Measurements from ENCODE around the gene CHAT. TPM values are rescaled to one million over a fixed set of nuclear protein-coding genes. Genes with fewer than 3 reads are reported as not detected.
"Not testable (repeated sequence)": the region's sequence is repeated elsewhere in the genome, so short reads cannot be mapped to it uniquely, and the experiment has no call there.

Gene CHAT
- total and polyA plus RNA-seq, 9 donors: not detected

- TF ChIP-seq POLR2A (IDR thresholded peaks at IDR 0.05) (no peak), CTCF (IDR thresholded peaks at IDR 0.05) (no peak), EP300 (IDR thresholded peaks at IDR 0.05) (no peak)
- WGBS, 3 donors: 8 to 15% (median 13%) methylated on average over 19 of the region's 19 CpGs
- no peaks in the 10 kb centered on the region for H3K27me3 ChIP-seq
- peaks cover 0 to 4% of the 10 kb centered on the region in 2 donors for H3K9me3 ChIP-seq
- no peak for DNase-seq
- H3K27ac ChIP-seq: no peak overlapping the region
- intact Hi-C loops (cut with DNase I): no loop called here
- no peaks in the 10 kb centered on the region for H3K36me3 ChIP-seq
- no peak overlapping the region for H3K4me3 ChIP-seq
- no peaks in the 10 kb centered on the region for H3K4me1 ChIP-seq (ENCODE audit: insufficient read depth)
Measured at GRCh38 chr10:49678827-49679479, 65.1 kb downstream of the CHAT start.

GRCh38 chr10:49679480-49679893, 65.7 kb downstream of the CHAT start, which contains the start of gene C10orf53:
Gene C10orf53 (plus strand): TSS chr10:49679651. CDS start chr10:49679698, 47 bp downstream.
- 6 to 7% (median 6%) methylated on average over 33 to 36 of the region's 36 CpGs for WGBS, 3 donors
- DNase-seq: no peak
- TF ChIP-seq CTCF (IDR thresholded peaks at IDR 0.05) (no peak), POLR2A (IDR thresholded peaks at IDR 0.05) (no peak), EP300 (IDR thresholded peaks at IDR 0.05) (no peak)
- H3K4me1 ChIP-seq (ENCODE audit: insufficient read depth): no peaks in the 10 kb centered on the region
- H3K27me3 ChIP-seq: no peaks in the 10 kb centered on the region
- intact Hi-C loops (cut with DNase I): no loop called here
- no peaks in the 10 kb centered on the region for H3K36me3 ChIP-seq
- H3K9me3 ChIP-seq: peaks cover 0 to 4% of the 10 kb centered on the region in 2 donors
- H3K4me3 ChIP-seq: no peak within 1 kb of the TSS
- no peak within 1 kb of the TSS for H3K27ac ChIP-seq

GRCh38 chr10:49682449-49682848, 68.6 kb downstream of the CHAT start:
- H3K36me3 ChIP-seq; H3K4me1 ChIP-seq (ENCODE audit: insufficient read depth); H3K9me3 ChIP-seq; H3K27ac ChIP-seq; H3K27me3 ChIP-seq; DNase-seq; intact Hi-C loops (cut with DNase I); H3K4me3 ChIP-seq: not testable (repeated sequence)
- WGBS, 3 donors: 58 to 78% (median 73%) methylated on average over 3 to 5 of the region's 5 CpGs

GRCh38 chr10:49682879-49683278, 69.0 kb downstream of the CHAT start:
- Histone ChIP-seq H3K27ac (no peak overlapping the region), H3K4me1 (ENCODE audit: insufficient read depth) (no peaks in the 10 kb centered on the region), H3K4me3 (no peak overlapping the region), H3K9me3 (peaks cover 0 to 4% of the 10 kb centered on the region in 2 donors), H3K36me3 (no peaks in the 10 kb centered on the region), H3K27me3 (no peaks in the 10 kb centered on the region)
- no peak for TF ChIP-seq CTCF (IDR thresholded peaks at IDR 0.05)
- no peak for TF ChIP-seq POLR2A (IDR thresholded peaks at IDR 0.05)
- TF ChIP-seq EP300 (IDR thresholded peaks at IDR 0.05): no peak
- intact Hi-C loops (cut with DNase I): no loop called here
- 89 to 95% (median 91%) methylated on average over 2 of the region's 2 CpGs for WGBS, 3 donors
- no peak for DNase-seq

- Histone ChIP-seq H3K36me3 (no peaks in the 10 kb centered on the region), H3K4me1 (ENCODE audit: insufficient read depth) (no peaks in the 10 kb centered on the region), H3K9me3 (no peaks in the 10 kb centered on the region), H3K27ac (no peak overlapping the region), H3K4me3 (no peak overlapping the region), H3K27me3 (no peaks in the 10 kb centered on the region)
- no peak for TF ChIP-seq CTCF (IDR thresholded peaks at IDR 0.05)
- no peak for DNase-seq
- intact Hi-C loops (cut with DNase I): no loop called here
- 62 to 78% (median 69%) methylated on average over 4 of the region's 4 CpGs for WGBS, 3 donors
Measured at GRCh38 chr10:49686651-49687050, 72.8 kb downstream of the CHAT start.

Data from ovary (tissue), 9 donors.